Stimulated activated CD8-positive, alpha-beta memory T cell treated with anti-CD3 and anti-CD28 coated beads, Interleukin-12 subunit alpha, Interleukin-12 subunit beta, amount 100 ng/mL, for 24 hours (primary cell): ENCODE data around the gene PKP3.

Experiments used
- DNase-seq: peaks from one replicate; pipeline ENCODE4 v3.0.0-alpha.2; 2020; ENCODE audit errors: extremely low read depth

Gene PKP3

GRCh38 chr11:444396-445144 is 50.6 kb downstream of the PKP3 start:
- no peak for DNase-seq

GRCh38 chr11:445765-446588 is 52.0 kb downstream of the PKP3 start:
- no peak for DNase-seq

GRCh38 chr11:446891-447290 is 52.9 kb downstream of the PKP3 start:
- no peak for DNase-seq

- peak; percentile 95 for DNase-seq
These were observed 54.1 kb downstream of the PKP3 start for GRCh38 chr11:447923-448731.

- DNase-seq = peak; percentile 87
These were observed 56.1 kb downstream of the PKP3 start, which contains the start of gene PTDSS2 for GRCh38 chr11:449889-450808. TSS of gene PTDSS2 (plus strand) at chr11:450279. CDS start at chr11:450456, 177 bp downstream.

- DNase-seq = peak; percentile 28
These were observed 56.9 kb downstream of the PKP3 start for GRCh38 chr11:450809-451451.

- DNase-seq = no peak
These were observed 57.7 kb downstream of the PKP3 start for GRCh38 chr11:451738-452137.

- DNase-seq = no peak
These were observed 58.3 kb downstream of the PKP3 start for GRCh38 chr11:452203-452744.

GRCh38 chr11:452916-453527 is 59.0 kb downstream of the PKP3 start:
- no peak for DNase-seq

GRCh38 chr11:453564-453963 is 59.6 kb downstream of the PKP3 start:
- DNase-seq = no peak

- DNase-seq = no peak
These were observed 60.0 kb downstream of the PKP3 start for GRCh38 chr11:454043-454442.
